Activated T-helper 9 cell treated with anti-CD3 and anti-CD28 coated beads, Interleukin-2, amount 50 U/mL, for 16 hours (primary cell): ENCODE results near the gene SLC35E2B.

Experiments
- DNase-seq: peaks from one replicate; pipeline ENCODE4 v3.0.0-alpha.2; 2020; ENCODE audit warnings: low read depth

SLC35E2B gene

GRCh38 chr1:1609822-1610485 is 82.6 kb downstream of the SLC35E2B start:
- DNase-seq, result no peak
